Suppressor macrophage (primary cell): ENCODE results near the gene PLCG1.
"Not testable (repeated sequence)": the region's sequence is repeated elsewhere in the genome, so short reads cannot be mapped to it uniquely, and the experiment has no call there.

Source experiments
- DNase-seq, 4 experiments: peaks; one replicate each; pipeline ENCODE4 v3.0.0-alpha.2; 2020 to 2022
- total RNA-seq, 17 experiments: gene quantifications; one replicate each; lab custom pipeline; 2026; ENCODE audit warnings: mixed read lengths in 6 of 17, inconsistent platforms in 3 of 17; lab: John Stamatoyannopoulos, UW

PLCG1 gene
- total RNA-seq = 2.5 to 28.3 (median 13.6) reads per million in 17 experiments

DNA sequence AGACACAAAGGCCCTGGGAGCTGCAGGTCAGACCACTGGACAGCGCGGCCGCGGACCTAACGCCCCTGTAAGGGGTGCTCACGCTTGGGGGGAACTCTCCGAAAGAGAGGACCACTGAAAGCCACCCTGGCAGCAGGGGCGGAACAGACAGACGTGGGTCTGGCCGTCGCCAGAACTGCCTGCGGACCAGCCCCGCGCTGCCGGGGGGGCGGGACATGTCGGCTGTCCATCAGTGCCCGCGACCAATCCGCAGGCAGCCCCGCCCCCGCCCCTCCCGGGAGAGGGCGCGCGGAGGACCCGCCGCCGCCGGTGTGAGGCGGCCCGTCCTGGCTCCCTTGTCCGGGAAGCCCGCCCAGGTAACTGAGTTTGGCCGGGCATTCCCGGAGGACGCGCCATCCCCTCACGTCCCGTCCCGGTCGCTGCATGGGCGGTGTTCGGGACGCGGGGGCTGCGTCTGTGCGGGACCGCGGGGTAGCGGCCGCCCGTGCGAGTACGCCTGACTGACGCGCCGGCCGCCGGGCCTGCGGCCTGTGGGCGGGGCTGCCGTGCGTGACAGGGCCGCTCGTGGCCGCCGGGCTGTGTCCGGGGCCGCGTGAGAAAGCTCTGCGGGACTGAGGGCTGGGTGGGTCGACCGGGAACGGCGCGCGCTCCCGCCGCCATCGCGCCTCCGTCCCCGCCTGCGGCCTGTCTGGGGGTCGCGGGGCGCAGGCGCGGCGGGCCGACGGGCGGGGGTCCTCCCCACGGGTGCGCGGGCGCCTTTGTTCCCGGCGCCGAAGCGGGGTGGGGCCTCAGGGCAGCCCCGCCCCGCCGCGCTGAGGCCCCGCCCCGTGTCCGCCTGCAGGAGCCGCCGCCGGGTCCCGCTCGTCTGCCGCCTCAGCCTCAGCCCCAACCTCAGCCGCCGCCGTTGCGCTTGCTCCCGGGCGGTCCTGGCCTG, at the start of gene PLCG1:
Gene PLCG1, plus strand, starts transcription at position 864 of the 934 bp plus-strand sequence. CDS start 99 bp downstream, outside the sequence.
- DNase-seq = peak; percentile 83 to 94 (median 88)

- DNase-seq = no peak
Measured at GRCh38 chr20:41087777-41088176, 49.6 kb upstream of the PLCG1 start.

GRCh38 chr20:41089555-41089954, 47.8 kb upstream of the PLCG1 start:
- no peak for DNase-seq

- DNase-seq = no peak
Measured at GRCh38 chr20:41091927-41092326, 45.4 kb upstream of the PLCG1 start.

GRCh38 chr20:41094353-41095055, 42.8 kb upstream of the PLCG1 start:
- DNase-seq = no peak

DNA sequence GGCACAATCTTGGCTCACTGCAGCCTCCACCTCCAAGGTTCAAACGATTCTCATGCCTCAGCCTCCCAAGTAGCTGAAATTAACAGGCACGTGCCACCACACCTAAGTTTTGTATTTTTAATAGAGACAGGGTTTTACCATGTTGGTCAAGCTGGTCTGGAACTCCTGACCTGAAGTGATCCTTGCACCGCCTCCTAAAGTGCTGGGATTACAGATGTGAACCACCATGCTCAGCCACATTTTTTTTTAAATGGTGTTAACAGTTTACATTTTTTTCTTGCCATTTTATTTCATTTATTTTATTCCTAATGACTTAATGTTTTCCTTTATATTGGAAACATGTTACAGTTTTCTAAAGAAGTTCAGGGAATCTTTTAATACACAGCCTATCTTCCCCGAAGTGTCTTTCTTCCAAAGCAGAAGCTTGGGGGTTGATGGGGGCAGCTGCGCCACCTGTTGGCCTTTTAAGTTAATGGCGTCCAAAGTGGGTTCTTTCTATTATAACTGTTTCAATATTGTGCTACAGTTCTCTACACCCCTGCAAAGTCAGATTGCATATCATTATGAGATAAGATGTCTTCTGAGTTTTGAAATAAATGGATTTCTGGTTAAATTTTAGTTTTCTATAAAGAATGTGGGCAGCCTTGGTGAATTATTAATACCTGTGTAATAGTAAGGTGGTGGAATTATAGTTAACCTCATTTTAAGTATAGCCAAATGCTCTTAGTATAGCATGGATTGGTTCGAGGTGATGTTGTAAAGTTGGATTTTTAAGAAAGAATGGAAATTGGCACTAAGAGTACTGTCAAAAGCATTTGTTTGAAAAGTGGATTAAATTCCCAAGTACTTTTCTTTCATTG, 42.0 kb upstream of the PLCG1 start:
- DNase-seq = peak; percentile 69 to 79 (median 76)

GRCh38 chr20:41098703-41099250, 38.6 kb upstream of the PLCG1 start:
- DNase-seq = peak in 1 of 4 experiments; percentile 19

DNA sequence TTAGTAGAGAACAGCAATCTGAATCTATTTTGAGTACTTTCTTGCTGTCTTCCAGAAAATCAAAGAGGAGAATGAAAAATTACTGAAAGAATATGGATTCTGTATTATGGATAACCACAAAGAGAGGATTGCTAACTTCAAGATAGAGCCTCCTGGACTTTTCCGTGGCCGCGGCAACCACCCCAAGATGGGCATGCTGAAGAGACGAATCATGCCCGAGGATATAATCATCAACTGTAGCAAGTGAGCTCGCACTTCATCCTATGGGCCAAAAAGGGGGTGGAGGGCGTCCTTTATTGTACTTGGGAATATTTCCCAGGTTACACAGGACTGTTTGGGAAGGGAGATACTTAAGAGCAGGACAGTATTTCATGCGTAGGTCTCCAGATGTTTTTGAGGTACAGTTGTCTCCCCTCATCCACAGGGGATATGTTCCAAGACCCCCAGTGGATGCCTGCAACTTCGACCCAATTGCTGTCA, 37.3 kb upstream of the PLCG1 start:
- DNase-seq = no peak

GRCh38 chr20:41101660-41102059, 35.7 kb upstream of the PLCG1 start:
- no peak for DNase-seq

DNA sequence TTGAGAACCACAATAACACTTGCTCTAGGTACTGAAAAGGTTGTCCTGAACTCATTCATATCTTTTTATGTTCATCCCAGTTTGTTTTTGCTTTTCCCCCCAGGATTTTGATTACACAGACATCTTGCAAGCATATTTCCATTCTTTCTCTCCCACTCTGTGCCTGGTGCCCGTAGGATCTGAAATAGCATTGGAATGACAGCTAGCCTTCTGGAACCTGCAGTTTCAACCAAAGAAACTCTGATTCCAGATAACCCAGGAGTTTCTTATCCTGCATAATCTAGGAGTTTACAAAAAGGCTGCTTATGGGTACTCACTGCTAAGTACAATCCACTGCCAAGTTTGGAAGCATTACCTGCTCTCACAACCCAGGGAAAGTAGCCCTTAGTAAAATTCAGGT, 28.8 kb upstream of the PLCG1 start:
- DNase-seq = no peak

DNA sequence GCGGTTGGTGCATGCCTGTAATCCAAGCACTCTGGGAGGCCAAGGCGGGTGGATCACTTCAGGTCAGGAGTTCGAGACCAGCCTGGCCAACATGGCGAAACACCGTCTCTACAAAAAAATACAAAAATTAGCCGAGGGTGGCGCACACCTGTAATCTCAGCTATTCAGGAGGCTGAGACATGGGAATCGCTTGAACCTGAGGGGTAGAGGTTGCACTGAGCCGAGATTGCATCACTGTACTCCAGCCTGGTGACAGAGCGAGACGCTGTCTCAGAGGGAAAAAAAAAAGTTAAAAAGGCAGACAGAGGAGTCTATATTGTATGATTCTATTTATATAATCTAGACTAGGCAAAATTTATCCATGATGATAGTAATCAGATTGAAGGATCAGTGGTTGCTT, 27.3 kb upstream of the PLCG1 start:
- no peak for DNase-seq

GRCh38 chr20:41110930-41111577, 26.3 kb upstream of the PLCG1 start:
- no peak for DNase-seq

GRCh38 chr20:41111578-41111951, 25.8 kb upstream of the PLCG1 start:
- no peak for DNase-seq

DNA sequence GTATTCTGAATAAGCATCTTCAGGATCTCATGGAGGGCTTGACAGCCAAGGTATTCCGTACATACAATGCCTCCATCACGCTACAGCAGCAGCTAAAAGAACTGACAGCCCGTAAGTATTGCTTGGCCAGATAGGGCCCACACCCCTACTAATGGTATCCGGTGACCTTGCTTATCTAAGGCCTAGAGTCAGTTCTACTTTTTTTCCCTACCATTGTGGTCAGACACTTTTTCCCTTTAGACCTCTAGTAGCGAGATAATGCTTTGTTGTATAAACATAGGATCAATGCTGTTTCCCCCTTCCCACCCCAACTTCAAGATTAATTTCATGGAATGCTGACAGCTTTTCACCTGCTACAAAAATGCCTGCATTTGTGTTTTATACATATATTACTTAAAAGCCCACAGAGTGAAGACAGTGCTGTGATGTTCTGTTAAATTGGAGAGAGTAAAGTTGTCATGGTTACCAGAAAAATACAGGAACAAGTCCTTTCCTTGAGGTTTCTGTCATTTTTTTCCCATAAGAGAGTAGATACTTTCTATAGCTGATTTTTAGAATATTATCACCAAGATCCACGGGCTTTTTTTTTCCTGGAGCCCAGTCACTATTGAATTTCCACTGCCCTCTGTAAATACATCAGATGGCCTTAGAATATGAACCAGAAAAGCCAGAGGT, 20.9 kb upstream of the PLCG1 start:
- DNase-seq = no peak

GRCh38 chr20:41118159-41118558, 19.2 kb upstream of the PLCG1 start:
- not testable (repeated sequence) for DNase-seq

- DNase-seq = no peak
Measured at GRCh38 chr20:41118632-41119031, 18.7 kb upstream of the PLCG1 start.

DNA sequence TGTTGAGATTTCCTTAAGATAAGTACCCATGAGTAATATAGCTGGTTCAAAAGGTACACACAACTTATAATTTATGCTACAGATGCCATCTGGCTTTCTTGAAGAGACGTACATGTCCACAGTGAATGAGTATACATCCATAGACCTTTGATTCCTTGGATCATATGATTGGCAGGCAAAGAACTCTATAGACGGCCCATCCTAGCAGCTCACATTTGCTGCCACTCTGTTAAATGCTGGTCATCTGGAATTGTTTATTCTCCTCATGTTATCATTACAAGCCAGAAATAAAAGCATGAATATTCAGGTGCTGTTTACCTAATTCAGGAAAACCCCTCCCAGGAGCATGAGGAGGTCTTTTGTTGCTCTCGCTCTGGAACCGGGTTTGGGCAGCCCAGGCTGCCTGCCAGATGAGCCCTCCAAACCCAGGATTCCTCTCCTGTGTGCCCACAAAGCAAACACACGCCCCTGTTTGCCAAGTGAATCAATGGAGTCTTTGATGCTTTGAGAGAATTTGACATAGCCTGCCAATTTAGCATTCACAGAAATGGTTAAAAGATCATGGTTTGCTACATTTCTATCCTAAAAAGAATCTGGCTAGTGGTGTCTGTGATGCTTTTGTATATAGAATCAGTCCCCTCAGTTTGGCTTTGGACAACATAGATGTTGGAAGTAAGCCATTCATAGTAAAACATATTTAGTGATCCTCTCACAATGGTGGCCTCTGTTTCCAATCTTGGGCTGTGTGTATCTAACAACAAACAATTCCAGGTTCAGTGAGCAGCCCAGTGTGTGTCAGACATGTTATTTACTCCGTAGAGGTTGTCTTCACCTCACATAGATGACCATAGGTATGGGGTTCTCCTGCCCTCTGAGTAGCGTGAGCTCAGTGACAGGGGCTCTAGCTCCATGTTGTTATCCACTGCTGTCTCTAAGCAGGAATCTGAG, 17.5 kb upstream of the PLCG1 start:
- no peak for DNase-seq

- no peak for DNase-seq
Measured at GRCh38 chr20:41121399-41121798, 15.9 kb upstream of the PLCG1 start.

DNA sequence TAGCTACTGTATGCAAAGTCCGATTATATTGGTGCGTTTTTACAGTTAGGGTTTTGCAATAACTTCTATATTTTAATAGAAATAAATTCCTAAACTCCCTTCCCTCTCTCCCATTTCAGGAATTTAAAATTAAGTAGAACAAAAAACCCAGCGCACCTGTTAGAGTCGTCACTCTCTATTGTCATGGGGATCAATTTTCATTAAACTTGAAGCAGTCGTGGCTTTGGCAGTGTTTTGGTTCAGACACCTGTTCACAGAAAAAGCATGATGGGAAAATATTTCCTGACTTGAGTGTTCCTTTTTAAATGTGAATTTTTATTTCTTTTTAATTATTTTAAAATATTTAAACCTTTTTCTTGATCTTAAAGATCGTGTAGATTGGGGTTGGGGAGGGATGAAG, 13.7 kb upstream of the PLCG1 start:
- DNase-seq = no peak
